ENCODE data around the gene PRKG2. TPM values are rescaled to one million over a fixed set of nuclear protein-coding genes. Genes with fewer than 3 reads are reported as not detected.

Gene PRKG2
- total and polyA plus RNA-seq, 2 of the 13 experiments (the other 11 are each of a cell fraction or from before 2014, with no cell fraction given), result 0.04 TPM

DNA sequence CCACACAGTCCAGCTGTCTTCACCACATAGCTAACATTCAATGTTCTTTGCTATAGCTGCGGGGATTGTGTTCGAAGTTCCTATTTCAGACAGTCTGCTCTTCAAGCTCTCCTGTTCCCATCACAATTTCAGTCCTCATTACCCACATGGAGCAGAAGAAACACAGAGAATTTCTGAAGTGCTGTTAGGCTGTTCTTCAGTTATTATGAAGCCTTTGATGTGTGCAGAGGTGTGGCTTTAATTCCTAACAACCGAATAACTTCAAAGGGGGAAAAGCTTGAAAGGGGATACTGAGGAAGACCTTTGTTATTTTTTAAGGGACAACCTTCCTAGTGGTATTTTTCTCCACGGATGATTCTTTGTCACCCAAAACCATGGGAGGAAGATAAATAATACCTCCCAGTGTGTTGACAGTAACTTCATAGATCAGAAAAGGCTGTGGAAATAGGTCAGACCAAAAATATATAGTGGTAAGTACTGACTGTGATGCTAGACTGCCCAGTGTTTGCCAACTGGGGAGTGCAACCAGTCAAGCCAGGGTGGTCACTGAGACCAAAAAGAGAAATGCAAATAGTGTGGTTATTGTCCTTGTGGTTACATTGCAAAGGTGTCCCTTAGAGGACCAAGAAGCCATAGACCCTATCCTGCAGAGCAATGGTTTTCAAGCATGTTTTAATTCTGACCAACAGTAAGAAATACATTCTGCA lies 52.1 kb downstream of the PRKG2 start:
- H3K9ac ChIP-seq (ENCODE audit: insufficient read depth, low read depth, low read length), result no peak overlapping the region
- no peaks in the 10 kb centered on the region for H4K20me1 ChIP-seq (ENCODE audit: insufficient read depth, low read length)
- no peaks in the 10 kb centered on the region for H3K4me1 ChIP-seq (ENCODE audit: insufficient read depth, low read length)
- no peak overlapping the region for H3K4me2 ChIP-seq (ENCODE audit: low read depth, low read length)
- FAIRE-seq (no peak), DNase-seq (ENCODE audit: low spot score) (no peak), ATAC-seq (no peak)
- ChIA-PET POLR2A (no interaction called here), CTCF (ENCODE audit: low intra/inter-chr PET ratio, low total read pairs) (no interaction called here)
- no peaks in the 10 kb centered on the region for H3K79me2 ChIP-seq (ENCODE audit: insufficient read depth, low read length)
- 0% methylated on average over 4 of the region's 4 CpGs for WGBS (ENCODE audit: low lambda C conversion rate)
- no peaks in the 10 kb centered on the region for H3K27me3 ChIP-seq (ENCODE audit: control insufficient read depth in 1 of 2, insufficient read depth in 2 of 2, low read length in 2 of 2)
- intact Hi-C loops (cut with micrococcal nuclease; ENCODE audit: unreplicated experiment) (no loop called here), in situ Hi-C loops (cut with HindIII; ENCODE audit: extremely low pct_ligation_motif_present, low pct_unique_long_range_greater_than_20kb) (no loop called here)
- no peak overlapping the region for H3K4me3 ChIP-seq (replicated peaks in 1 of 3; ENCODE audit: insufficient read depth in 1 of 3, low read depth in 2 of 3, low read length in 3 of 3)
- H3K27ac ChIP-seq (ENCODE audit: extremely low read length, insufficient read depth, low read length), result no peak overlapping the region
- no peaks in the 10 kb centered on the region for H3K9me3 ChIP-seq (ENCODE audit: low read length)
- TF ChIP-seq SIN3B (IDR thresholded peaks at IDR 0.05; ENCODE audit: low read length), result no peak
- no peak for TF ChIP-seq ELF4 (CRISPR knock-in tag; IDR thresholded peaks at IDR 0.05; ENCODE audit: borderline replicate concordance)
- TF ChIP-seq HOXD1 (CRISPR knock-in tag; IDR thresholded peaks at IDR 0.05), result no peak
- no peak for TF ChIP-seq ZXDC (CRISPR knock-in tag; IDR thresholded peaks at IDR 0.05)
- TF ChIP-seq, protein P1, sequence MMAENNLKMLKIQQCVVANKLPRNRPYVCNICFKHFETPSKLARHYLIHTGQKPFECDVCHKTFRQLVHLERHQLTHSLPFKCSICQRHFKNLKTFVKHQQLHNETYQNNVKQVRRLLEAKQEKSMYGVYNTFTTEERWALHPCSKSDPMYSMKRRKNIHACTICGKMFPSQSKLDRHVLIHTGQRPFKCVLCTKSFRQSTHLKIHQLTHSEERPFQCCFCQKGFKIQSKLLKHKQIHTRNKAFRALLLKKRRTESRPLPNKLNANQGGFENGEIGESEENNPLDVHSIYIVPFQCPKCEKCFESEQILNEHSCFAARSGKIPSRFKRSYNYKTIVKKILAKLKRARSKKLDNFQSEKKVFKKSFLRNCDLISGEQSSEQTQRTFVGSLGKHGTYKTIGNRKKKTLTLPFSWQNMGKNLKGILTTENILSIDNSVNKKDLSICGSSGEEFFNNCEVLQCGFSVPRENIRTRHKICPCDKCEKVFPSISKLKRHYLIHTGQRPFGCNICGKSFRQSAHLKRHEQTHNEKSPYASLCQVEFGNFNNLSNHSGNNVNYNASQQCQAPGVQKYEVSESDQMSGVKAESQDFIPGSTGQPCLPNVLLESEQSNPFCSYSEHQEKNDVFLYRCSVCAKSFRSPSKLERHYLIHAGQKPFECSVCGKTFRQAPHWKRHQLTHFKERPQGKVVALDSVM (CRISPR knock-in tag; IDR thresholded peaks at IDR 0.05), result no peak
- TF ChIP-seq CAMTA2 (CRISPR knock-in tag; IDR thresholded peaks at IDR 0.05; ENCODE audit: borderline replicate concordance), result no peak
- no peak for TF ChIP-seq NKX3-1 (CRISPR knock-in tag; IDR thresholded peaks at IDR 0.05)
- TF ChIP-seq FOSL2 (CRISPR knock-in tag; IDR thresholded peaks at IDR 0.05), result no peak
- no peak for TF ChIP-seq ZNF678 (CRISPR knock-in tag; IDR thresholded peaks at IDR 0.05)
- TF ChIP-seq POLR2A (IDR thresholded peaks at IDR 0.05; ENCODE audit: insufficient read depth in 1 of 2, low read depth in 2 of 2, low read length in 2 of 2), result no peak
- no peak for TF ChIP-seq FOXC1 (CRISPR knock-in tag; IDR thresholded peaks at IDR 0.05; ENCODE audit: borderline replicate concordance)
- TF ChIP-seq, protein P2, sequence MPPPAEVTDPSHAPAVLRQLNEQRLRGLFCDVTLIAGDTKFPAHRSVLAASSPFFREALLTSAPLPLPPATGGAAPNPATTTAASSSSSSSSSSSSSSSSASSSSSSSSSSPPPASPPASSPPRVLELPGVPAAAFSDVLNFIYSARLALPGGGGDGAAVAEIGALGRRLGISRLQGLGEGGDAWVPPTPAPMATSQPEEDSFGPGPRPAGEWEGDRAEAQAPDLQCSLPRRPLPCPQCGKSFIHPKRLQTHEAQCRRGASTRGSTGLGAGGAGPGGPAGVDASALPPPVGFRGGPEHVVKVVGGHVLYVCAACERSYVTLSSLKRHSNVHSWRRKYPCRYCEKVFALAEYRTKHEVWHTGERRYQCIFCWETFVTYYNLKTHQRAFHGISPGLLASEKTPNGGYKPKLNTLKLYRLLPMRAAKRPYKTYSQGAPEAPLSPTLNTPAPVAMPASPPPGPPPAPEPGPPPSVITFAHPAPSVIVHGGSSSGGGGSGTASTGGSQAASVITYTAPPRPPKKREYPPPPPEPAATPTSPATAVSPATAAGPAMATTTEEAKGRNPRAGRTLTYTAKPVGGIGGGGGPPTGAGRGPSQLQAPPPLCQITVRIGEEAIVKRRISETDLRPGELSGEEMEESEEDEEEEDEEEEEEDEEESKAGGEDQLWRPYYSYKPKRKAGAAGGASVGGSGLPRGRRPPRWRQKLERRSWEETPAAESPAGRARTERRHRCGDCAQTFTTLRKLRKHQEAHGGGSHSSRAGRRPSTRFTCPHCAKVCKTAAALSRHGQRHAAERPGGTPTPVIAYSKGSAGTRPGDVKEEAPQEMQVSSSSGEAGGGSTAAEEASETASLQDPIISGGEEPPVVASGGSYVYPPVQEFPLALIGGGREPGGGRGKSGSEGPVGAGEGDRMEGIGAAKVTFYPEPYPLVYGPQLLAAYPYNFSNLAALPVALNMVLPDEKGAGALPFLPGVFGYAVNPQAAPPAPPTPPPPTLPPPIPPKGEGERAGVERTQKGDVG (CRISPR knock-in tag; IDR thresholded peaks at IDR 0.05; ENCODE audit: borderline replicate concordance), result no peak
- no peak overlapping the region for H2AFZ ChIP-seq (ENCODE audit: low read length)
- no peaks in the 10 kb centered on the region for H3K36me3 ChIP-seq (replicated peaks in 1 of 2; ENCODE audit: control insufficient read depth in 1 of 2, insufficient read depth in 2 of 2, low read length in 2 of 2)
- no TSS peak for BruUV-seq (replicated peaks)
